ENCODE data around the gene CDC42BPB.

Gene CDC42BPB

DNA sequence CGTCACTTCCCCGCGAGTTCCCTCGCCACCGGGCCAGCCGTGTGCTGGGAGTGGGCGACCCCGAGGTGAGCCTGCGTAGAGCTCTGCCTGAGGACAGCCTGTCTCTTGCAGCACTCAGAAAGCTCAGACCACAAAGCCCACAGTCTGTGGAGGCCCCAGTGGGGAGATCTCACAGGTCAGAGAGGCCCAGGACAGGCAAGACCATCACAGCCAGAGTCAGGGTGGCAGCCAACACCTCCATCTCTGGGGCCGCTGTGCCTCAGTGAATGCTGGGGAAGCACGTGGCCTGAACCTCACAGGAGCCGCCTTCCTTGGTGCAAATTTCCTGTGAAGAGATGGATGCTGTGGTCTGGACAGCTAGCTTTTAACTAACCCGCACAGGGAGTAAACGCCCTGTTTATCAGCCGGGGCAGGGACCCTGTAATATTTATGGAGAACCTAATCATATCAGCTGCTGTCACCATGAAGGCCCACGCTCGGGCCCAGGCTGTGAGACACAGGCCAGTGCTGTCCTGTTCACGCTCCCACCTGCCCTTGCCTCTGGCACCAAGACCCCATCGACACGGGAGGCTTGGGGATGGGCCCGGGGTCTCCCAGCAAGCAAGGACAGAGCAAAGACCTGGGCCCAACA is 56.9 kb downstream of the CDC42BPB start:
- no peaks in the 10 kb centered on the region for H3K9me3 Mint-ChIP-seq

DNA sequence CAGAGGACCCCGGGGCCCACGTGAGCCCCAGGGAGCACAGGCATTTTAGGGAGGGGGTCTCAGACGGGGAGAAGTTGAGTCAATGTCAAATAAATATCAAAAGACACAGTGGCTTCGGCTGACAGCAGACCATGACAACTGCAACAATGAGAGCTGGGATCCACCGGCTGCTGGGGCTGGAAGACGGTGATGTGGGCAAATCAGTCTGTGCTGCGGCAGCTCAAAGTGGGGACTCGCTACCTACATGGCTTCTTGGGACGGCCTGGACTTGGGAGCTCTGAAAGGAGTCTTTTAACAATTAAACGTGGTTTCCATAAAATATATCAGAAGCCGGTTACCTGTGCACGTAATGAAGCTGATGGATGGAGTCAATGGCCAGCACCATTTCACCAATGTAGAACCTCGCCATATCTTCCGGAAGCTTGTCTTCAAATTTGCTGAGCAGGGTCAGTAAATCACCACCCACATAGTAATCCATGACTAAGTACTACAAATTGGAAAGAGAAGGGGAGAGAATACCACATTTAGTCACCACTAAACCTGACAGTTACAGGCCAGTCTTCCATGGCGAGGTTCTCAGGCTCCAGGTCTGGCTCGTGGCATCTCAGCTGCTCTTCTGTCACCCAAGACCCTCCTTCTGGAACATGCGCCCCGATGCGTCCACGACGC is 58.0 kb downstream of the CDC42BPB start:
- no peaks in the 10 kb centered on the region for H3K9me3 Mint-ChIP-seq
- H3K4me3 Mint-ChIP-seq = no peak overlapping the region
- CTCF ChIA-PET = no interaction called here
- H3K36me3 Mint-ChIP-seq = no peaks in the 10 kb centered on the region
- peaks cover 5% of the 10 kb centered on the region for H3K27me3 Mint-ChIP-seq
- no peaks in the 10 kb centered on the region for H3K4me1 Mint-ChIP-seq
- DNase-seq = no peak
- H3K27ac Mint-ChIP-seq = no peak overlapping the region

More for the DNA sequence above, 56.9 kb downstream of the CDC42BPB start:
- no peak for DNase-seq
- Mint-ChIP-seq H3K27me3 (no peaks in the 10 kb centered on the region), H3K27ac (no peak overlapping the region), H3K4me1 (no peaks in the 10 kb centered on the region), H3K4me3 (no peak overlapping the region), H3K36me3 (no peaks in the 10 kb centered on the region)
- CTCF ChIA-PET = no interaction called here

DNA sequence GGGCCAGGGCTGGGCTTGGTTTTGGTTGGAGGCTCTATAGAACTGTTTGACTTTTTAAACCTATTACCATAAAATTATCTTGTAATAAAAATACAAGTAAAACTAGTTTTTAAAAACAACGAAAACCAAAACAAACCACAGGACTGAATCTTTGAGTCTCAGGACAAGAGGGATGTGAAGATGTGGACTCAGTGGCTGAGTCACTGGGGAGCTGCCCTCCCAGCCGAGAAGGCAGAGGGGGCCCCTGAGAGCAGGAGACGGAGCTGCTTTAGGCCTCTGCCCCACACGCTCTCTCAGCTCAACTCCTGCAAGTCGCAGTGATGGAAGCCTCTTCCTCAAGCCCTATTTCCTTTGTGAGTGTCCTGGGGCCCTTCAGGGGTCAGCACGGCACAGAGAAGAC is 59.0 kb downstream of the CDC42BPB start:
- H3K36me3 Mint-ChIP-seq = no peaks in the 10 kb centered on the region
- H3K4me1 Mint-ChIP-seq = no peaks in the 10 kb centered on the region
- peaks cover 9% of the 10 kb centered on the region for H3K27me3 Mint-ChIP-seq
- H3K9me3 Mint-ChIP-seq = no peaks in the 10 kb centered on the region
- no peak for DNase-seq
- H3K27ac Mint-ChIP-seq = no peak overlapping the region
- no peak overlapping the region for H3K4me3 Mint-ChIP-seq
- CTCF ChIA-PET = no interaction called here

DNA sequence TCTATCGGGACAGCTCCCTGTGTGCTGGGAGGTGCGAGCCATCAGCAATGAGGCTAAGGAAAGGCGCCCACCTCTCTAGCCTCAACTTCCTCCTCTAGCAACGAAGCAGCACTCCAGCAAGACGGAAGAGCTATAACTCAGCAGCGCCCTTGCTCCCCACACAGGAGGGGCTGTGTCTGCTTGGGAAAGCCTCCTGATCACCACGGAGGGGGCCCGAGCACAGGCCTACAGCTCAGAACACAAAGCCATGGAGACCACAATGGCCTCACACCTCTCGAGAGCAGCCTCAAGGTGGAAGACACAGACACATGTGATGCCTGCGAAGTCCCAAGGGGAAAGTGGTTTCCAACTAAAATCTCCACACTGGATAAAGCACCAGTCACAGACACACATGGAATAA is 60.4 kb downstream of the CDC42BPB start:
- Mint-ChIP-seq H3K27ac (no peak overlapping the region), H3K27me3 (peaks cover 9% of the 10 kb centered on the region), H3K4me3 (no peak overlapping the region), H3K9me3 (no peaks in the 10 kb centered on the region), H3K4me1 (no peaks in the 10 kb centered on the region), H3K36me3 (no peaks in the 10 kb centered on the region)
- DNase-seq = no peak
- CTCF ChIA-PET = no interaction called here

DNA sequence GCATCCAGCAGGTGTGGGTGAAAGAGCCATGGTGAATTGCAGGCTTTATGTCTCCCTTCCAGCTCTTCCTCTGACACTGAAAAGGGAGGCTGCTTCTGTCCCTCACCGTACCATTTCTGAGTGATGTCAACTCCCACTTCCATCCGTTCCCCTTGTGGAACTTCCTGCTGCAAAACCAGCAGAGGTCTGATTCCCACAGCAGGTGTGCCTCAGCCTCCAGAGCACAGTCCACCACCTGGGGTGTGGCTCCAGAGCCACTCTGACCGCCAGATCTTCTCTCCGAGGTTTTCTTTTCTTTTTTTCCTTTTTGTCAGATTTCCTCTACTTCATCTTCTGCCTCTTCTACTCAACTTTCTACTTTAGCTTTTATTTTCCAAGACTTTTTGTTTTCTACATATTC is 62.7 kb downstream of the CDC42BPB start:
- Mint-ChIP-seq H3K4me3 (no peak overlapping the region), H3K27ac (no peak overlapping the region), H3K27me3 (peaks cover 9% of the 10 kb centered on the region), H3K9me3 (no peaks in the 10 kb centered on the region), H3K4me1 (no peaks in the 10 kb centered on the region), H3K36me3 (no peaks in the 10 kb centered on the region)
- no peak for DNase-seq
- CTCF ChIA-PET = no interaction called here

DNA sequence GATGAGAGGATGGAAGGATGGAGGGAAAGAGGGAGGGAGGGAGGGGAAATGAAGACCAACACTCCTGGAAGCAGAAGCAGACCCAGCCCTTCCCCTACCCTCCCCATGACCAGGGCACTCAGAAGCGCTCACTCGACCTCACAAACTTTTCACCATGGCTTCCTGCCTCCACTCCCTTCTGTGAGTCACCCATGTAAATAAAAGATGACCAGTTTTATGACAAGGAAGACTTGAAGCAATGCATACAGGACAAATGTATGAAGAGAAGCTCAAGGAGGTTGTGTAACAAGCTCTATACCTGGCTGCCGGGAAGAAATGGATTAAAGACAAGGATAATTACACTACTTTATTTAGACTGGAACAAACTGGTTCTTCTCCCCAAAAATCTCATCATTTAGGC is 63.8 kb downstream of the CDC42BPB start:
- H3K4me3 Mint-ChIP-seq = no peak overlapping the region
- CTCF ChIA-PET = no interaction called here
- peaks cover 9% of the 10 kb centered on the region for H3K27me3 Mint-ChIP-seq
- no peaks in the 10 kb centered on the region for H3K36me3 Mint-ChIP-seq
- H3K27ac Mint-ChIP-seq = no peak overlapping the region
- DNase-seq = no peak
- H3K4me1 Mint-ChIP-seq = no peaks in the 10 kb centered on the region
- H3K9me3 Mint-ChIP-seq = peaks cover under 1% of the 10 kb centered on the region

DNA sequence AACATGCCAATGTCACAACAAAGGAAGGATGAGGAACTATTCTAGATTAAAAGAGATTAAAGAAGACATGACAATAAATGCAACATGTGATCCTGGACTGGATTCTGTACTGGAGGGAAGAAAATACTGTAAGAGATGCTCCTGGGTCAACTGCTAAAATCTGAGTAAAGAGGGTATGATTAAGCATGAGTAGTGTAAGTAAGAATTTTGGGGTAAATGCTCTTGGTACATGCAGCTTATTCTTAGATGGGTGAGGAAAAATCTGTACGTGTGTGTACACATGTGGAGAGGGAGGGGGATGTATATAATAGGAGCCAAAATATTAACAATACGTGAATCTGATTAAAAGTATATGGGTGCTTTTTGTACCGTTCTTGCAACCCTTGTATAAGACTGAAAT is 66.0 kb downstream of the CDC42BPB start:
- H3K4me3 Mint-ChIP-seq = no peak overlapping the region
- no peak overlapping the region for H3K27ac Mint-ChIP-seq
- peaks cover 17% of the 10 kb centered on the region for H3K9me3 Mint-ChIP-seq
- H3K27me3 Mint-ChIP-seq = peaks cover 12% of the 10 kb centered on the region
- DNase-seq = no peak
- no peaks in the 10 kb centered on the region for H3K36me3 Mint-ChIP-seq
- CTCF ChIA-PET = no interaction called here
- H3K4me1 Mint-ChIP-seq = no peaks in the 10 kb centered on the region

DNA sequence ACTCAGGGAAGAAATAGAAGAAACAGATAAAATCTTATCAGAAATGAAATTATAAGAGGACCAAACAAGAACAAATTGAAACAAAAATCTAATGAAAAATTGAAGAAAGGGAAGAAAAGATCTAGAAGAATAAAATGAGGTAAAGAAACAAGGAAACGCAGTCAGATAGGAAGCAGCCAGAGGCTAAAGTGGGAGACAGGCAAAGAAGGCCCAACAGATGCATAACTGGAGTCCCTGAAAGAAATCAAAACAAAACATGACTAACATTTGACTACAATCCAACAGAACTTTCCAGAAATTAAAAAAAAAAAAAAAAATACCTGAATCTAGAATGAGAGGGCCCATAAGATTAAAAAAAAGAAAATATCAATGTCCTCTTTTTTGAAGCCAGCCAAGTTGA is 69.3 kb downstream of the CDC42BPB start:
- Mint-ChIP-seq H3K9me3 (peaks cover 19% of the 10 kb centered on the region), H3K4me3 (no peak overlapping the region), H3K4me1 (no peaks in the 10 kb centered on the region), H3K27me3 (peaks cover 3% of the 10 kb centered on the region), H3K36me3 (no peaks in the 10 kb centered on the region), H3K27ac (no peak overlapping the region)
- CTCF ChIA-PET = no interaction called here
- no peak for DNase-seq

DNA sequence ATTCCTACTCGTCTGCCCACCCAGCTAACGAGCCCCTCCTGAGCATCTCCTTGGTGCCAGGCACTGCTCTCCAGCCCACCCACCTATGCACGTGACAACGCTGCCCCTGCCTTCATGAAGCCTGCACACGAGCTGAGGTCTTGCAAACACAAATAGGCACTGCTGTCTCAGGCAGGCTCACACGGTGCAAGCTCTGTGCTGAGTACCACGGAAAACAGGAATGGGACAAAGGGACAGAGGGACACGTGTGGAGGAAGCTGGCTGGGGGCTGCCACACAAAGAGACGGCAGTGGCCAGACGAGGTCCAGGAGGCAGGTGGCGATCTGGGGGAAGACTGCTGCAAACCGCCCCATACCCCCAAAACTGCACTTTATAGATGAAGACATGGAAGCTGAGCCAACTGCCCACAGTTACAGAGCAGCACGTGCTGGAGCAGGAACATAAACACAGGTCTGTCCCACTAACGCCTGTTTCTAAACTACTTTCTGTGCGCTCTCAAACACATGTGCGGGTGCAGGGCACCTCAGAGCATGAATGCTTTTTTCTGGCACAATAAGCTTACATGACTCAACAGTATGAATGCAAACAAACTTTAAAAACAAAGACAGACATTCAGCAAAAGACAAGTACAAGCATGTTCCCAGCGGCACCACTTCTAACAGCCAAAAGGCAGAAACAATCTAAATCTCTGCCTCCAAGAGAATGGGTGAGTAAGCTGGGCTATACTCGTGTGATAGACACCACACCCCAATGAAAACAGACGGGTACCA is 70.4 kb downstream of the CDC42BPB start:
- no peaks in the 10 kb centered on the region for H3K4me1 Mint-ChIP-seq
- peaks cover 3% of the 10 kb centered on the region for H3K27me3 Mint-ChIP-seq
- no peak overlapping the region for H3K4me3 Mint-ChIP-seq
- H3K27ac Mint-ChIP-seq = no peak overlapping the region
- CTCF ChIA-PET = no interaction called here
- H3K9me3 Mint-ChIP-seq = peaks cover 19% of the 10 kb centered on the region
- no peaks in the 10 kb centered on the region for H3K36me3 Mint-ChIP-seq
- DNase-seq = no peak

DNA sequence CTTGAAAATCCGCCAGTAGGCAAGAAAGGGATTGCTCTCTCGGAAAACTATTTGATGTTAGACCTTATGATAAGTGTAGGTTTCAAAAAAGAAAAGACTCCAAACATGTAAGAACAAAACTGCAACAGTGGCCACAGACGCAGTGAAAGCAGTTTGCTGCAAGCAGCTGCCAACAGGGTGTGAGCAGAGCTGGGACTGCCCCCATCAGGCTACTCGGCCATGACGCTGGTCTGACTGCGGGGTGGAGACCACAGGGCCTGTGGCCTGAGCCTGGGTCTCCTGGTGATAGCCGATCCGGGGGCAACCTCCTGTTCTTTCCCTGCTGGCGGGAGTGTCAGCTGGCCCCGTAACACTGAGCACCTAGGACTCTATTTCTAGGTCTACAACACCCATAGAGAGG is 71.7 kb downstream of the CDC42BPB start:
- CTCF ChIA-PET = no interaction called here
- no peak for DNase-seq
- Mint-ChIP-seq H3K27ac (no peak overlapping the region), H3K27me3 (peaks cover 3% of the 10 kb centered on the region), H3K4me1 (no peaks in the 10 kb centered on the region), H3K4me3 (no peak overlapping the region), H3K36me3 (no peaks in the 10 kb centered on the region), H3K9me3 (peaks cover 19% of the 10 kb centered on the region)

DNA sequence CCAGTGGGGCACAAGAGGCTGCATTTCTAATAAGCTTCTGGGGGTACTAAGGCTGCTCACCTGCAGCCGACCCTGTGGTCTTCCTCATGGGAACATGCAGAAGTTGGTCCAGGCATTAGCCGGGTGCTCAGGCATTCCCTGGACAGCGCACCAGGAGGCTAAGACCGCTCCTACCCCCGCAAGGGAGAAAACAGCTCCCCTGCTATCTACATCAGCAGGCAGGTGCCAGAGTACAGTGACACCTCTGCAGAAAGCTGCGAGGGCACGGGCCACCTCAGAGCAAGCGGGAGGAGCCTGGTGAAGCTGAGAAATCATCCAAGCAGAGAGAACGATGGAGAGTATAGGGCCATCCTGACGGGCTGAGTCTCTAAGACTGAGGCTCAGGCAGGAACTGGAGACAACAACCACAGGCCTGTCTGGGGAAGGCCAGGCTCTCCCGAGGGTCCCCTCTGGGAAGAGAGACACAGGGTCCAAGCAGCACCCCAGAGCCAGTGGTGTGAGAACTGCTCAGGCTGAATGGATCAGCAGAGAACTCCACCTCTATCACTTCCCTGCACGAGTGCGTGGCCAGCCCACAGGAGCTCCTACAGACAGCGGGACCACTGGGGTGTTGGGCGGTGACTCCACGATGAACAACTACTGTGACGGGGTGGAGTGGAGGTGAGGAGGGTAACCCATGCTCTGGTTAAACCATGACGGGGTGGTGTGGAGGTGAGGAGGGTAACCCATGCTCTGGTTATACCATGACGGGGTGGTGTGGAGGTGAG is 72.8 kb downstream of the CDC42BPB start:
- Mint-ChIP-seq H3K36me3 (no peaks in the 10 kb centered on the region), H3K27ac (no peak overlapping the region), H3K9me3 (peaks cover 19% of the 10 kb centered on the region), H3K4me3 (no peak overlapping the region), H3K4me1 (no peaks in the 10 kb centered on the region), H3K27me3 (peaks cover 3% of the 10 kb centered on the region)
- CTCF ChIA-PET = no interaction called here
- DNase-seq = no peak

DNA sequence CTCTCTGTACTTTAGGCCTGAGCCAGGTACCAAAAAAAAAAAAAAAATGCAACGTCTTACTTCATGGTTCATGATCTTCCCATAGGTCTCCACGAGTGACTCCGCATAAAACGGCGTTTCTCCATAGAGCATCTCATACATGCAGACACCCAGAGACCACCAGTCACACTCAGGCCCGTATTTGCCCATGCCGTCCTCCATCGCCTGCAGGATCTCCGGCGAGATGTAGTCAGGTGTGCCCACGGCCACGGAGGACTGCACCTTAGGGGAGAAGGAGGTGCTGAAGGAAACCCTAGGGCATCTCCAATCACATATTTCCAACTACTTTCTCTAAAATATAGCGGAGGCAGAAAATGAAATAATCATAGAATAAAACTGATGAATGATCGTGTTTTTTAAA is 73.9 kb downstream of the CDC42BPB start:
- no peak overlapping the region for H3K4me3 Mint-ChIP-seq
- peaks cover 18% of the 10 kb centered on the region for H3K9me3 Mint-ChIP-seq
- no peak overlapping the region for H3K27ac Mint-ChIP-seq
- DNase-seq = no peak
- H3K4me1 Mint-ChIP-seq = no peaks in the 10 kb centered on the region
- CTCF ChIA-PET = no interaction called here
- H3K27me3 Mint-ChIP-seq = peaks cover 3% of the 10 kb centered on the region
- H3K36me3 Mint-ChIP-seq = no peaks in the 10 kb centered on the region

DNA sequence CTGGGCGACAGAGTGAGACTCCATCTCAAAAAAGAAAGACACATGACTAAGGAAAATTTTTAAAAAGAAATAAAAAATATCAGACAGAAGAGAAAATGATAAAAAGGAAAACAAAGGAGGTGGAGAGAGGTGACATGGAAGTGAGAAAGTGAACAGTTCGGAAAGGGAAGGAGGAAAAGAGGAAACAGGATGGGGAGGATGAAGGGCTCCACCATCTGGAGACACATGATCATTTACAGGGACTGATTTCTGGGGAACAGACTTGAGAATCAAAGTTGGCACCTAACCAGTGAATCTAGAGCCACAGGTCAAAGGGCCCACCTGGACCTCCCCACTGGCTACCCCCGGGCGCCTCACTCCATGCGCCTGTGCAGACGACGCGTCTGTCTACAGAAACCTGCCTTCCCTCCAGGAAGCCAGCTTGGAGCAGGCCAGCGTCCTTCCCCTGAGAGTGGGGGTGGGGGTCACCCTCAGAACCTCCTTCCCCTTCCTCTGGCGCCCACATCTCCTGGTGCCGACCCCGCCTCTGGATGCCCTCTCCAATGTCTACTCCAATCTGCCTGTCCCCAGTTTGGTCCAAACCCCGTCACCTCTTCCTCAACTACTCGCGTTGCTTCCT is 74.4 kb downstream of the CDC42BPB start:
- no peak for DNase-seq
- Mint-ChIP-seq H3K27me3 (peaks cover 3% of the 10 kb centered on the region), H3K27ac (no peak overlapping the region), H3K36me3 (no peaks in the 10 kb centered on the region), H3K4me3 (no peak overlapping the region), H3K4me1 (no peaks in the 10 kb centered on the region), H3K9me3 (peaks cover 14% of the 10 kb centered on the region)
- CTCF ChIA-PET = no interaction called here

DNA sequence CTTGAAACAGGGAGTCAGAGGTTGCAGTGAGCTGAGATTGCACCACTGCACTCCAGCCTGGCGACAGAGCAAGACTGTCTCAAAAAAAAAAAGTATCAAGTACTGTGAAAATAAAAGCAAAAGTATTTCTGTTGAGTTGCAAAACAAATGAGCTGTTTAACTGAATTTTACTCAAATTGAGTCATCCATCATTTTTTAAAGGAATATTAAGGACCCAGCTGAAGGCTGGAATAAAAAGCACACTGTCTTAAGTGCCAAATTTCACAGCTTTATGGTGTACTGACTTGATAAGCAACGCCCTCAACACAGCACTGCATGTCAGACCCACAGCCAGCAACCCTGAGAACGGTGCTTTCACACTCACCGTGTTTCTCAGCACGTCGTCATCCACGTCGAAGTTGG is 76.9 kb downstream of the CDC42BPB start:
- no peaks in the 10 kb centered on the region for H3K9me3 Mint-ChIP-seq
- no peaks in the 10 kb centered on the region for H3K27me3 Mint-ChIP-seq
- no peak overlapping the region for H3K4me3 Mint-ChIP-seq
- DNase-seq = no peak
- no peaks in the 10 kb centered on the region for H3K4me1 Mint-ChIP-seq
- CTCF ChIA-PET = no interaction called here
- H3K36me3 Mint-ChIP-seq = no peaks in the 10 kb centered on the region
- H3K27ac Mint-ChIP-seq = no peak overlapping the region
